Common myeloid progenitor, CD34-positive (primary cell): Measurements from ENCODE around the gene GPX2.

Source experiments
- CTCF ChIA-PET: fragments of 350-600 bp; sonication (Branson Sonifier 250); formaldehyde crosslinking; loops from one replicate; lab custom pipeline; 2021; ENCODE audit warnings: antibody characterized with exemption; lab: Charles Lee
- POLR2A ChIA-PET: fragments of 350-600 bp; sonication (Branson Sonifier 250); formaldehyde crosslinking; loops from one replicate; lab custom pipeline; 2021; ENCODE audit warnings: antibody characterized with exemption; lab: Charles Lee
- DNase-seq, 3 donors: peaks; one replicate each; pipeline versions ENCODE4 v3.0.0 to v3.0.0-alpha.2; 2013
- H3K27ac ChIP-seq, 2 experiments: 1 replicate in 1 of 2; 2 replicates in 1 of 2; pipeline ENCODE4 v1.7.0; 2013; ENCODE audit warnings: inconsistent platforms in 2 of 2, low read length in 2 of 2, mild to moderate bottlenecking in 2 of 2, low read depth in 1 of 2, moderate library complexity in 1 of 2; ENCODE audit not compliant: severe bottlenecking in 2 of 2, insufficient read depth in 1 of 2, poor library complexity in 1 of 2
- H3K27me3 ChIP-seq, 5 experiments: replicated peaks in 2 of 5; 1 replicate in 3 of 5; 2 replicates in 2 of 5; pipeline versions ENCODE4 v1.6.1 to v1.7.0; 2013; ENCODE audit warnings: low read length in 4 of 5, mild to moderate bottlenecking in 2 of 5, moderate library complexity in 2 of 5, inconsistent platforms in 1 of 5; ENCODE audit not compliant: insufficient read depth in 5 of 5, control insufficient read depth in 4 of 5
- H3K36me3 ChIP-seq, 4 experiments: 1 replicate in 2 of 4; 2 replicates in 2 of 4; pipeline versions ENCODE4 v1.6.1 to v1.7.0; 2013; ENCODE audit warnings: low read length in 3 of 4, control low read depth in 1 of 4, mild to moderate bottlenecking in 1 of 4; ENCODE audit not compliant: control insufficient read depth in 4 of 4, insufficient read depth in 4 of 4
- H3K4me1 ChIP-seq, 4 experiments: 1 replicate in 3 of 4; 2 replicates in 1 of 4; pipeline versions ENCODE4 v1.6.1 to v1.7.1; 2013; ENCODE audit warnings: low read length in 3 of 4, mild to moderate bottlenecking in 3 of 4, control low read depth in 1 of 4, inconsistent platforms in 1 of 4, moderate library complexity in 1 of 4; ENCODE audit not compliant: control insufficient read depth in 4 of 4, insufficient read depth in 4 of 4; ENCODE audit errors: control extremely low read depth in 1 of 4
- H3K4me3 ChIP-seq, 7 experiments: 1 replicate in 4 of 7; 2 replicates in 3 of 7; pipeline versions ENCODE4 v1.5.1 to v1.7.0; 2013; ENCODE audit warnings: mild to moderate bottlenecking in 7 of 7, low read length in 6 of 7, moderate library complexity in 6 of 7, inconsistent platforms in 2 of 7, low read depth in 2 of 7, control low read depth in 1 of 7; ENCODE audit not compliant: insufficient read depth in 4 of 7, control insufficient read depth in 1 of 7; ENCODE audit errors: extremely low read depth in 1 of 7
- H3K9me3 ChIP-seq, 5 experiments: 1 replicate in 4 of 5; 2 replicates in 1 of 5; pipeline versions ENCODE4 v1.6.1 to v1.7.1; 2013; ENCODE audit warnings: low read length in 4 of 5, mild to moderate bottlenecking in 2 of 5, inconsistent platforms in 1 of 5, low read depth in 1 of 5, moderate library complexity in 1 of 5; ENCODE audit not compliant: control insufficient read depth in 4 of 5, insufficient read depth in 2 of 5; ENCODE audit errors: control extremely low read depth in 1 of 5
- WGBS: methylation state at CpG from one replicate; pipeline ENCODE4 v1.1.5; 2013; ENCODE audit not compliant: insufficient coverage; 5-methylcytosine and 5-hydroxymethylcytosine counted together

Gene GPX2

DNA sequence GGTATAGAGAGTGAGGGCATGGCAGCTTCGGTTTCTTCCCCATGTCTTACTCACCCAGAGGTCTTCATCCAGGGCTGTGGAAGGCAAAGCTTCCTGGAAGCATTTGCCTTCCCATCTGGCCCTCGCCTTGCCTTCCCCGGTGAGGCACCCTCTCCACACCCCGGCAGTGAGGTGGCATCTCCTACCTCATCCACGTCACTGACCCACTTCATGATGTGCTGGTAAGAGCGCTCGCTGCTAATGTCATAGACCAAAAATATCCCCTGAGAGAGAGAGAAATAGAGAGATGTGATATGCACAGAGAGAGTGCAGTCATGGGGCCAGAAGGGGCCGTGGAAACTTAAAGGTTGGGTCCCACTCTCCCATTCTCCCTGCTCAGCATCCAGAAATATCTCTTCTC is 8.3 kb upstream of the GPX2 start:
- Histone ChIP-seq H3K9me3 (no peaks in the 10 kb centered on the region), H3K4me1 (peaks cover 0 to 6% (median 2%) of the 10 kb centered on the region in 4 experiments), H3K27me3 (no peaks in the 10 kb centered on the region), H3K36me3 (peaks cover 0 to 25% (median 12%) of the 10 kb centered on the region in 4 experiments), H3K27ac (no peak overlapping the region), H3K4me3 (no peak overlapping the region)
- WGBS = 100% methylated on average over 1 of the region's 8 CpGs
- DNase-seq = no peak
- POLR2A ChIA-PET = no interaction called here
- CTCF ChIA-PET = interaction anchor here (1.0 to 1.5 kb wide), 4 partner anchors 8 to 36 kb away, joined by 3 to 4 read pairs (median 4); partner anchors contain the start of gene FNTB

DNA sequence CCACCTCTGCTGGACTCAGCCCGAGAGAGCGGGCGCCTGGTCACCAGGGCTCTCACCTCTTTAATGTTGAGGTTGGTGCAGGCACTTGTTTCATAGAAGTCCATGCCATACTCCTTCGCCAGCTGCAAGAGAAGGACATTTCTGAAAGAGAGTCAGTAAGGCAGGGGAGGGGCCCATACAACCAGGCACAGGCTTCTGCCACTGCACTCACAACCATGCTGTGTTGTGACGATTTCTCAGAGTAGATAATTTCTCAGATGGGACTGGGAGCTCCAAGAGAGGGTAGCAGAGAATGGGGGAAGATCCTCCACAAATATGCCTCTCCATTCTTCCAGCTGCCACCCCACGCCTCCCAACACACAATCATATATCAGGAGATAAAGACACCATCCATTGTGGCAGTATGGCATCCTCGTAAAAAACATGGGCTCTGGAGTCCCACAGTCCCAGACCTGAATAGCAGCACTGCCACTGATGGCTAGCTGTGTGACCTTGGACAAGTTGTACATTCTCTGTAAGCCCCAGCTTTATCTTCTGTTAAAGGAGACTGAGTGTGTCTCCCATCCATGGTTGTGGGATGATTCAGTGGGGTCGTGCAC is 6.2 kb upstream of the GPX2 start:
- WGBS = 97% methylated on average over 6 of the region's 8 CpGs
- CTCF ChIA-PET = interaction anchor here (0.7 to 1.8 kb wide), 3 partner anchors 13 to 147 kb away, joined by 3 to 6 read pairs (median 4); no protein-coding TSS in a partner anchor

DNA sequence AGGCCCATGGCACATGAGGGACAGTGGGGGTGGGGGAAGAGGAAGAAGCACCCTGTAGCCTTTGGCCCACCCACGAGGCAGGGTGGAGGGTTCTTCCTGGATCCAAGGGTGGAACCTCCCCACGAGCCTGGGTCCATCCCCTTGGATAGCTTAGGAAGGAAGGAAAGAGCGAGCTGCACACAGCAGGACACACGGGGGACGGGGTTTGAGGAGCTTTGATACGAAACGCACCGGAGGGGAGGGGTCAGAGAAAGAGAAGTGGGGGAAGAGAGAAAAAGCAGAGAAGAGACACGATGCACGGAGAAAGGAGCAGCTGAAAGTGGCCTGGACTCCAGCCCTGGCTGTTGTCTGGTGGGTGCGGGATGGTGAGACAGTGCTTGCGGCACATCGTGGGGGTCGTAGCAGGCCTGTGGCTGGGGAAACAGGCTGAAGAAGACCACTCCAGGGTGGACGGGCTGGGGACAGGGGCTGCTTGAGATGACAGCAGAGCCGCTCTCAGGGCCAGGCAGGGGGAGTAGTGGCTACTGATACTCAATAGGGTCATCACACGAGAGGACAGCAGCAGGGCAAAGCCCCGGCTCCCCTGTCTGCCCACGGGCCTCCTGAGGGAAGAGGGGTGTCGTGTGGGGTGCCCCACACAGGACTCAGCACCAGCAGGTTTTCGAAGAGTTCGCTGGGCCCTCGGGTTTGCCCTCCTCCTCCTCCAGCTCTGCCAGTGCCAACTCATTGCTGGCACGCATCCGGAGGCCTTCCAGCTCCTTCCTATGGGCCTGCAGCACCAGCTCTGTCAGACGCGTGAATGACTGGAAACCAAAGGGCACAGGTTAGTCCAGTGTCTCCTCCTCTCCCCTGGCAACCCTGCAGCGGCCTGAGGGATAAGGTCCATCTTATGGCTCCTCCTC is 5.4 kb upstream of the GPX2 start:
- peaks cover 4 to 19% (median 15%) of the 10 kb centered on the region in 4 experiments for H3K4me1 ChIP-seq
- H3K27ac ChIP-seq = no peak overlapping the region
- CTCF ChIA-PET = interaction anchor here (0.7 to 1.8 kb wide), 3 partner anchors 14 to 146 kb away, joined by 3 to 6 read pairs (median 4); no protein-coding TSS in a partner anchor
- WGBS = 95% methylated on average over 23 of the region's 28 CpGs
- H3K36me3 ChIP-seq = peaks cover 0 to 32% (median 14%) of the 10 kb centered on the region in 4 experiments
- H3K9me3 ChIP-seq = no peaks in the 10 kb centered on the region
- H3K4me3 ChIP-seq = no peak overlapping the region
- POLR2A ChIA-PET = interaction anchor here (0.6 kb wide), 1 partner anchor 465 kb away, joined by 3 read pairs; no protein-coding TSS in a partner anchor
- DNase-seq = no peak
- H3K27me3 ChIP-seq = no peaks in the 10 kb centered on the region

More for the DNA sequence above, 6.2 kb upstream of the GPX2 start:
- peaks cover 1 to 12% (median 9%) of the 10 kb centered on the region in 4 experiments for H3K4me1 ChIP-seq
- no peaks in the 10 kb centered on the region for H3K27me3 ChIP-seq
- peaks cover 0 to 32% (median 15%) of the 10 kb centered on the region in 4 experiments for H3K36me3 ChIP-seq
- no peak overlapping the region for H3K27ac ChIP-seq
- H3K9me3 ChIP-seq = no peaks in the 10 kb centered on the region
- no peak for DNase-seq
- H3K4me3 ChIP-seq = no peak overlapping the region
- POLR2A ChIA-PET = interaction anchor here (0.6 kb wide), 2 partner anchors 10 to 466 kb away, joined by 3 read pairs; no protein-coding TSS in a partner anchor

DNA sequence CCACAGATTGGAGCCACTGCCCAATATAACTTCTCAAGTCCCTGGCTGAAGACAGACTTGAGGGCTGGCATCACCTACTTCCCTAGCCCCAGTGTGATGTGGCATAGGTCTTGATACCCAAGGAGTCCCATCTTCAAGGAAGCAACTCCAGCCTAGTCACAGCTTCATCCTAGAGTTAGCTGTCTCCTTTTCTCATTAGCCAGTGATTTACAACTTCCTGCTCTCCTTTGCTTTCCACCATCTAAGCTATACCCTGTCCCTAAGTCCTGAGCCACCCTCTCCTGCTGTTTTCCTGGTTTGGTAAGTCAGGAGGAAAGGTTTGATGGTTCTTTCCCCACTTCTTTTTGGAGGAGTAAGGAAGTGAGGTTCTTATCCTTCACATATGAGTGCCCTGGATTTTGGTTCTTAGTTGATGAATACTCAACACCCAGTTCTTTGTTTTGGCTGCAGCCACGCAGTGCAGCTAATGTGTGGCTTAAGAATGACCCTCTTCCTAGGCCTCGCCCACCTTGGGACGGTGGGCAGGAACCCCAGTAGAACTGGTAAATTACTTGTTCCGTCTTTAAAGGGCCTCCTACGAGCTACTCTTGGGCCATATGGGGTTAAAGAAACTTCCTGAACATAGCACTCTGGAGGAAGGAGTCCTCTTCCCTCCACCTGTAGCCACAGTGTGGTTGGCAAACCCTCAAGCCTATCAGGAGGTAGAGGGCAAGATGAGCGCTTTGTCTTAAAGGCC is 3.9 kb upstream of the GPX2 start:
- H3K27ac ChIP-seq = no peak overlapping the region
- WGBS = 96% methylated on average over 5 of the region's 6 CpGs
- H3K9me3 ChIP-seq = no peaks in the 10 kb centered on the region
- DNase-seq = no peak
- H3K4me3 ChIP-seq = no peak overlapping the region
- peaks cover 0 to 31% (median 16%) of the 10 kb centered on the region in 4 experiments for H3K36me3 ChIP-seq
- H3K27me3 ChIP-seq = no peaks in the 10 kb centered on the region
- H3K4me1 ChIP-seq = peaks cover 4 to 21% (median 15%) of the 10 kb centered on the region in 4 experiments
- ChIA-PET CTCF (no interaction called here), POLR2A (no interaction called here)

DNA sequence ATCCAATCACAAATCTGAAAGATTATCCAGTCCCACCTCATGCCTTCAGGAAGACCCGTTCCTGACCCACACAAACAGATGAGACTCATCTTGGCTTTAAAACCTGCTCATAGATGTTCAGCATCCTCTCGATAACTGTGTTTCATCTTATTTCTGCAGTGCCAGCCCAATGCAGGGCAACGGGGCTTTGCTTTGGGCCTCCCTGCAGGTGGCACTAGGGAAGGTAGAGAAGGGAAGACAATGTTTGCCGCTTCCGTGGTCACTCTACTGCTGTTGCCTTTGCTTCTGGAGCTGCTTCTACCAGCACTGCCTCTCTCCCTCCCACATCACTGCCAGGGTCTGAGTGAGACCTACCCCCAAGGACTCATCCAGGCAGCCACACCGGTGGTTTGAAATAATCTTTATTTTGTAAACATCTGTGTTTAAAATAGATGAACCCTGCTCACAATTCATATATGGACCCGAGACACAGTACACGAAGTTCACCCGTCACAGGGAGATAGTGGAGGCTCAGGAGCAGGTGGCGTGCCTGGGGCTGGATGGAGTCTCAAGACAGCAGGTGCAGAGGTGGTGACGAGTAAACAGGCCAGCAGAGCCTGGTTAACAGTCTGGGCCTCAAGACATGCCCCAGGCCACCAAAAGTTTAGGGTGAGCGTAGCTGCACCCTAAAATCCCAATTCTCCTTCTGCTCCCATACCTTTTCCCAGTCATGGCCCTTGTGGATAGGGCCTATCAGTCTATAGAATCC is 3.1 kb upstream of the GPX2 start:
- POLR2A ChIA-PET = no interaction called here
- CTCF ChIA-PET = no interaction called here
- 98% methylated on average over 6 of the region's 12 CpGs for WGBS

DNA sequence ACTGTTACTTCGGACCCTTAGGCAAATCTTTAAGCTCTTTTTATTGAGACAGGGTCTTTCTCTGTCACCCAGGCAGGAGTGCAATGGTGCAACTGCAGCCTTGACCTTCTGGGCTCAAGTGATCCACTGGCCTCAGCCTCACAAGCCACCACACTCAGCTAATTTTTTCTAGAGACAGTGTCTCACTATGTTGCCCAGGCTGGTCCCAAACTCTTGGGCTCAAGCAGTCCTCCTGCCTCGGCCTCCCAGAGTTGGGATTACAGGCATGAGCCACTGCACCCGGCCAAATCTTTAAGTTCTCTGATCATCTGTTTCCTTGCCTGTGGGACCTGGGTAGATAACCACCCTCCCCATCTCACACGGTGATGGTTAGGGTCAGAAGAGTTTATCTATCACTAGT is 2.3 kb upstream of the GPX2 start:
- 100% methylated on average over 2 of the region's 4 CpGs for WGBS
- POLR2A ChIA-PET = no interaction called here

More for the DNA sequence above, 3.1 kb upstream of the GPX2 start:
- DNase-seq = no peak
- no peak overlapping the region for H3K4me3 ChIP-seq
- H3K36me3 ChIP-seq = peaks cover 0 to 29% (median 17%) of the 10 kb centered on the region in 4 experiments
- H3K27me3 ChIP-seq = no peaks in the 10 kb centered on the region
- no peak overlapping the region for H3K27ac ChIP-seq
- H3K4me1 ChIP-seq = peaks cover 4 to 21% (median 15%) of the 10 kb centered on the region in 4 experiments
- H3K9me3 ChIP-seq = no peaks in the 10 kb centered on the region

More for the DNA sequence above, 2.3 kb upstream of the GPX2 start:
- H3K4me1 ChIP-seq = peaks cover 4 to 21% (median 15%) of the 10 kb centered on the region in 4 experiments
- H3K27me3 ChIP-seq = no peaks in the 10 kb centered on the region
- DNase-seq = no peak
- no peaks in the 10 kb centered on the region for H3K9me3 ChIP-seq
- H3K36me3 ChIP-seq = peaks cover 0 to 27% (median 17%) of the 10 kb centered on the region in 4 experiments
- H3K27ac ChIP-seq = no peak overlapping the region
- no peak overlapping the region for H3K4me3 ChIP-seq
- CTCF ChIA-PET = interaction anchor here (1.0 to 1.1 kb wide), 2 partner anchors 14 to 24 kb away, joined by 3 read pairs; no protein-coding TSS in a partner anchor
